Vagina (tissue), 2 donors: ENCODE results near the gene PLOD2. TPM values are rescaled to one million over a fixed set of nuclear protein-coding genes. Genes with fewer than 3 reads are reported as not detected.

Source experiments
- DNase-seq, 2 donors: peaks; one replicate each; pipeline ENCODE4 v3.0.0-alpha.2; 2017; ENCODE audit errors: extremely low spot score in 2 of 2
- H3K27ac ChIP-seq: fragments of 200-600 bp; sonication (generic); one replicate; pipeline ENCODE4 v1.5.1; 2019
- H3K27me3 ChIP-seq: fragments of 200-600 bp; sonication (generic); one replicate; pipeline ENCODE4 v1.5.1; 2019
- H3K36me3 ChIP-seq, 2 donors: fragments of 200-600 bp; sonication (generic); one replicate each; pipeline ENCODE4 v1.5.1; 2017 to 2019
- H3K4me1 ChIP-seq: fragments of 200-600 bp; sonication (generic); one replicate; pipeline ENCODE4 v1.5.1; 2019
- H3K4me3 ChIP-seq, 2 donors: fragments of 200-600 bp; sonication (generic); 1 replicate in 1 of 2; 2 replicates in 1 of 2; pipeline ENCODE4 v1.5.1; 2016 to 2019
- H3K9me3 ChIP-seq: fragments of 200-600 bp; sonication (generic); one replicate; pipeline ENCODE4 v1.5.1; 2019
- POLR2A ChIP-seq, 2 donors: fragments of 450-650 bp; IDR thresholded peaks; one replicate each; pipeline ENCODE4 v1.6.1; 2017; ENCODE audit warnings: antibody characterized with exemption in 2 of 2, mild to moderate bottlenecking in 2 of 2, moderate library complexity in 2 of 2
- POLR2AphosphoS5 ChIP-seq, 2 donors: sonication (generic); formaldehyde crosslinking; IDR thresholded peaks; one replicate each; pipeline ENCODE4 v1.9.0; 2017; ENCODE audit warnings: antibody characterized with exemption in 2 of 2, mild to moderate bottlenecking in 2 of 2, low read depth in 1 of 2; ENCODE audit not compliant: insufficient read depth in 1 of 2
- intact Hi-C: fragments of 100-400 bp; cut with DNase I; formaldehyde crosslinking; loops from one replicate; pipeline ENCODE4 v1.15.1; 2023
- total RNA-seq: library from RNA; depleted of rRNA; stranded (reverse); fragments of >200 nt; gene quantifications from one replicate; pipeline ENCODE4 v1.2.3, GENCODE V29; 2016
- TF ChIP-seq, protein P1 (sequence below), 3 experiments: fragments of 450-650 bp in 2 of 3; fragments of 200-600 bp in 1 of 3; sonication (generic) in 1 of 3; IDR thresholded peaks; one replicate each; pipeline ENCODE4 v1.5.1; 2017 to 2019; ENCODE audit warnings: antibody characterized with exemption in 3 of 3, mild to moderate bottlenecking in 2 of 3, moderate library complexity in 2 of 3

PLOD2 gene
- total RNA-seq: 27.0 TPM

DNA sequence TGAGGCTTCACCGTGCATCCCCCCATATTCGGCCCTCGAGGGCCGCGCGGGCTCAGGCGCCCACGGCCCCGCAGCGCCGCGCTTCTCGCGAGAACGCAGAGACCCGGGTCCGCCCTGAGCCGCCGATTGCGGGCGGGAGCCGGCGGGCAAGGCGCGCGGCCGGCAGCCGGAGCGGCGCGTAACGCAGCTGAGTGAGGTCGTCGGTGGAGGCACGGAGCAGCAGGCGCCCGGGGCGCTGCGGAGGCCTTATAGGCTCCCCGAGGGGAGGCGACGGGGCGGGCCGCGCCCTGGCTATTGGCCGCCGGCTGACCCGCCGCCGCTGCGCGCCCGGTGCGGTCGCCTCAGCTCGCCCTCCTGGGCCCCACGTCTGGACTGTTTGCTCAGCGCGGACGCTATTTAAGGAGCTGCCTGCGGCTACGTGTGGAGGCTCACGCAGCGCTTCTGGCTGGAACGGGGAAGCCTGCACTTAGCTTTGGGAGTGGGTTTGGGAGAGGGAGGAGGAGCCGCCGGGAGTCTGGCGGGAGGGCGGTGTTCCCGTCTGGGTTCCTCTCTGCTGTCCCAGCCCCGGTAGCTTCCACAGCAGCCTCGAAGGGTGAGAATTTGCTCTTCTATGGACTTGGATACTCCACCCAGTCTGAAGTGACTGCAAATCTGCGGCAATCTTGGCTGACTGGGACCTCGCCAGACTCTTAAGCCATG is at the start of gene PLOD2:
Gene PLOD2, minus strand, starts transcription at position 221 of the 699 bp plus-strand sequence. Its CDS starts 195 bp downstream, at position 26.
- Histone ChIP-seq H3K27me3 (no peaks in the 10 kb centered on the region), H3K27ac (peak within 1 kb of the TSS; percentile 95), H3K36me3 (no peaks in the 10 kb centered on the region), H3K9me3 (no peaks in the 10 kb centered on the region), H3K4me1 (peaks cover 25% of the 10 kb centered on the region), H3K4me3 (peak within 1 kb of the TSS; percentile 73 to 80)
- intact Hi-C loops: no loop called here
- no peak for DNase-seq
- TF ChIP-seq, protein P1, sequence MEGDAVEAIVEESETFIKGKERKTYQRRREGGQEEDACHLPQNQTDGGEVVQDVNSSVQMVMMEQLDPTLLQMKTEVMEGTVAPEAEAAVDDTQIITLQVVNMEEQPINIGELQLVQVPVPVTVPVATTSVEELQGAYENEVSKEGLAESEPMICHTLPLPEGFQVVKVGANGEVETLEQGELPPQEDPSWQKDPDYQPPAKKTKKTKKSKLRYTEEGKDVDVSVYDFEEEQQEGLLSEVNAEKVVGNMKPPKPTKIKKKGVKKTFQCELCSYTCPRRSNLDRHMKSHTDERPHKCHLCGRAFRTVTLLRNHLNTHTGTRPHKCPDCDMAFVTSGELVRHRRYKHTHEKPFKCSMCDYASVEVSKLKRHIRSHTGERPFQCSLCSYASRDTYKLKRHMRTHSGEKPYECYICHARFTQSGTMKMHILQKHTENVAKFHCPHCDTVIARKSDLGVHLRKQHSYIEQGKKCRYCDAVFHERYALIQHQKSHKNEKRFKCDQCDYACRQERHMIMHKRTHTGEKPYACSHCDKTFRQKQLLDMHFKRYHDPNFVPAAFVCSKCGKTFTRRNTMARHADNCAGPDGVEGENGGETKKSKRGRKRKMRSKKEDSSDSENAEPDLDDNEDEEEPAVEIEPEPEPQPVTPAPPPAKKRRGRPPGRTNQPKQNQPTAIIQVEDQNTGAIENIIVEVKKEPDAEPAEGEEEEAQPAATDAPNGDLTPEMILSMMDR (IDR thresholded peaks at IDR 0.05): peak in 1 of 3 experiments; percentile 18
- TF ChIP-seq POLR2AphosphoS5 (IDR thresholded peaks at IDR 0.05; ENCODE audit: insufficient read depth in 1 of 2, low read depth in 1 of 2) (peak in 1 of 2 donors; percentile 60), POLR2A (IDR thresholded peaks at IDR 0.05) (peak in 1 of 2 donors; percentile 49)

DNA sequence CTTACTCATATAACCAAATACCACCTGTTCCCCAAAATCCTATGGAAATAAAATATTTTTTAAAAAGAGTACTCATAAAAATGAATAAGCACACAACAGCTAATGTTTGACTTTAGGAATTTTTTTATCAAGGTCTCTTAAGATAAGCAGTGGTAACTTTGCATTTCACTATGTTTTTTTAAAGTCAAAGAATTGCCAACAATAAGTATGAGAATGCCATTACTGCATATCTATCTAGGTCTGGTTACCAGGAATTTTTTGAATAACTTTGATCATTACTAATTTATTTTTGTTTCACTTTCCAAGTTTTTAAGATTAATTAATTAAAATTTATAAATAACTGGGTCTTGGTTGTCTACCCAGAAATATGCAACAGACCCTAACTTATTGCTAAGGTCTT is 48.4 kb upstream of the PLOD2 start:
- Histone ChIP-seq H3K4me3 (no peak overlapping the region), H3K27ac (no peak overlapping the region), H3K27me3 (no peaks in the 10 kb centered on the region), H3K9me3 (no peaks in the 10 kb centered on the region), H3K36me3 (peaks cover 0 to 14% of the 10 kb centered on the region in 2 donors), H3K4me1 (no peaks in the 10 kb centered on the region)
- intact Hi-C loops: no loop called here
- TF ChIP-seq POLR2AphosphoS5 (IDR thresholded peaks at IDR 0.05; ENCODE audit: insufficient read depth in 1 of 2, low read depth in 1 of 2) (no peak), POLR2A (IDR thresholded peaks at IDR 0.05) (no peak)
- TF ChIP-seq, protein P1 (IDR thresholded peaks at IDR 0.05): no peak
- DNase-seq: no peak

DNA sequence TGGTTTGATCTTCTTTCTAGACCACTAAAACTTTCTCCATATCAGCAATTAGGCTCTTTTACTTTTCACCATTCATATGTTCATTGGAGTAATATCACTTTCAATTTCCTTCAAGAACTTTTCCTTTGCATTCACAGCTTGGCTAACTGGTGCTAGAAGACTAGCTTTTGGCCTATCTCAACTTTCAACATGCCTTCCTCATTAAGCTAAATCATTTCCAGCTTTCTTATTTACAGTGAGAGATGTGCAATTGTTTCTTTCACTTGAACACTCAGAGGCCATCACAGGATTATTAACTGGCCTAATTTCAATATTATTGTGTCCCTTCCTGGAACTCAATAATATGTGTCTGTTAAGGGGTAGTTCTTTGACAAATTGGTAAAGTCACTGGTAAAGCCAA is 42.8 kb upstream of the PLOD2 start:
- no peak for DNase-seq
- TF ChIP-seq POLR2AphosphoS5 (IDR thresholded peaks at IDR 0.05; ENCODE audit: insufficient read depth in 1 of 2, low read depth in 1 of 2) (no peak), POLR2A (IDR thresholded peaks at IDR 0.05) (no peak)
- TF ChIP-seq, protein P1 (IDR thresholded peaks at IDR 0.05): no peak
- Histone ChIP-seq H3K9me3 (no peaks in the 10 kb centered on the region), H3K4me3 (no peak overlapping the region), H3K36me3 (peaks cover 0 to 14% of the 10 kb centered on the region in 2 donors), H3K27ac (no peak overlapping the region), H3K27me3 (no peaks in the 10 kb centered on the region), H3K4me1 (no peaks in the 10 kb centered on the region)
- intact Hi-C loops: no loop called here

DNA sequence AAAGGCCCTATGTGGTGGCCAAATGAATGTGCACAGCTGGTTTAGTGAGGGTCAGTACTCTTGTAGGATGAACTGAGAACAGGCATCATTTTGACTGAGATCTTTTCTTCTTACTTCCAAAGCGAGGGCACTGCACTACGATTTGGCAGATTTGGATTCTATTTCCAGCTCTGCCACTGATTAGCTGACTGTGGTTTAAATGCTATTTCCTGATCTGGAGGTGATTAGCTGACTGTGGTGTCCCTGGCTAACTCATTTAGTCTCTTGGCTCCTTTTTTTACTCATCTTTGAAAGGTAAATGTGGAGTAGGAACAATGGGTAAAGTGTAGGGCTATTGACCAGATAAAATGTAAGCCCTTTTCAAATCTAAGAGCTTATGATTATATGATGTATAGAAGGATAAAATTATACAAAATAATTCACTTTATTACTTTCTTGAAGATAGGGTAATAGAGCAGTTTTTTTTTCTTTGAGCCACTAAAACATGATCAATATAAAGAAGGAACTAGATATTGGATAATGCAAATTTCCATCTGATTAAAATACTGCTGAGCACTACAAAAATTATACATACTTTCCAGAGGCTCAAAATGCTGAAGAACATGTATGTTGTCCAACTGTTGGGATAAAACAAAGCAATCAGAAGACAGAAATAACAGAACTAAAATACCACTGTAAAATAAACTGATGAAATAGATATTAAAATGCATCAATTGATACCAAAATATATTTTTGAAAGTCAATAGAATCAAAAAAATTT is 39.7 kb upstream of the PLOD2 start:
- Histone ChIP-seq H3K4me1 (no peaks in the 10 kb centered on the region), H3K9me3 (no peaks in the 10 kb centered on the region), H3K4me3 (no peak overlapping the region), H3K27me3 (no peaks in the 10 kb centered on the region), H3K36me3 (peaks cover 0 to 5% of the 10 kb centered on the region in 2 donors), H3K27ac (no peak overlapping the region)
- TF ChIP-seq POLR2AphosphoS5 (IDR thresholded peaks at IDR 0.05; ENCODE audit: insufficient read depth in 1 of 2, low read depth in 1 of 2) (no peak), POLR2A (IDR thresholded peaks at IDR 0.05) (no peak)
- TF ChIP-seq, protein P1 (IDR thresholded peaks at IDR 0.05): no peak
- DNase-seq: no peak
- intact Hi-C loops: no loop called here
